NCI-H1694 treated with DMSO at 0.1 percent for 48 hours (cell line): ENCODE results near the gene MTF2.

Experiments
- DNase-seq: peaks from one replicate; lab custom pipeline; 2025; lab: John Stamatoyannopoulos, UW

Gene MTF2

DNA sequence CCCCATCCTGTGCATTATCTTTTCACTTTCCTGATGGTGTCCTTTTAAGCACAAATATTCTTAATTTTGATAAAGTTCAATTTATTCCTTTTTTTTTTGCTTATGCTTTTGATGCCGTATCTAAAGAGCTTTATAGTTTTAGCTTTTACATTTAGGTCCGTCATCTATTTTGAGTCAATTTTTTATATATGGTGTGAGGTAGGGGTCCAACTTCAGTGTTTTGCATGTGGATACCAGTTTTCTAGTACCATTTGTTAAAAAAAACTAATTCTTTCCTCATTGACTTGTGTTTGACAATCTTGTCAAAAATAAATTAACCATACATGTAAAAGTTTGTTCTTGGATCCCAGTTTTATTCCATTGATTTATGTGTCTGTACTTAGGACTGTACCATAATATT, 4.9 kb downstream of the MTF2 start:
- DNase-seq = no peak

DNA sequence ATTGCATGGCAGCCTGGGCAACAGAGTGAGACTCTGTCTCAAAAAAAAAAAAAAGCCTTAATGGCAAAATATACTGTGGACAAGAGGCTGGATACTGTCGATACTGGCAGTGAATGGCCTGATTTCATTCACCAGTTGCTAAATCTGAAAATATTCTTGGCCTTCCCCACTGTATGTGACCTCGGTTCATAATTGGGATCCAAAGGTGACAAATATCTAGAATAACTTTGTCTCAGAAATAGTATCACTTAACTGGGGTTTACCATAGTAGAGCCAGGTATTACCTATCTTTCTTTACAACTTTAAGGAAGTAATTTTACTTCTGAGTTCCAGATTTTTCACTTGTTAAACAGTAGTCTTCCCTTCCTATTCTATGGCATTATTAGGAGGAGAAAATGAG, 8.4 kb downstream of the MTF2 start:
- DNase-seq = no peak

DNA sequence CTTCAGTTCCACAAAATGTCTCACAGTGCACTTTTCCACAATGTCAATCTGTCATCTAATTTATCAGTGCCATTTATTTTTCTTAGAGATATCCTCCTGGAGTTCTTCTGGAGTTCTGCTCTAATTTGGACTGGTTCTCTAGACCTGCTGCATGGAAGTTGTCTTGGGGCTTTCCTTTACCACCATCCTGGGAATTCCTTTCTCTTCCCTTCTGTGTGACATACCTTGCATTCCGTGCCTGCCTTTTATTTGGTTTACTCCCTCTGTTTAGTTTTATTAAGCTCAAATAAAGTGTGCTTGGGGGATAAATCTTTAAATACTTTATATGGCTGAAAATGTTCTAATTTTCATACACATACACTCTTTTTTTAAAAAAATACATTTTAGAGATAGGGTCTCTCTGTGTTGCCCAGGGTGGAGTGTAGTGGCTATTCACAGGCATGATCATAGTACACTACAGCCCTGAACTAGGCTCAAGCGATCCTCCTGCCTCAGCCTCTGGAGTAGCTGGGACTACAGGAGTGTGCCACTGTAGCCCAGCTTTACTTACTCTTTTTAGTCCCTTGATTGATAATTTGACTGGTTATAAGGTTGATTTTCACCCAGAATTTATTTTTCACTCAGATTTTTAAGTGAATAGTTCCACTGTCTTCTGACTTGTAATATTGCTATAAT, 14.4 kb downstream of the MTF2 start:
- no peak for DNase-seq

DNA sequence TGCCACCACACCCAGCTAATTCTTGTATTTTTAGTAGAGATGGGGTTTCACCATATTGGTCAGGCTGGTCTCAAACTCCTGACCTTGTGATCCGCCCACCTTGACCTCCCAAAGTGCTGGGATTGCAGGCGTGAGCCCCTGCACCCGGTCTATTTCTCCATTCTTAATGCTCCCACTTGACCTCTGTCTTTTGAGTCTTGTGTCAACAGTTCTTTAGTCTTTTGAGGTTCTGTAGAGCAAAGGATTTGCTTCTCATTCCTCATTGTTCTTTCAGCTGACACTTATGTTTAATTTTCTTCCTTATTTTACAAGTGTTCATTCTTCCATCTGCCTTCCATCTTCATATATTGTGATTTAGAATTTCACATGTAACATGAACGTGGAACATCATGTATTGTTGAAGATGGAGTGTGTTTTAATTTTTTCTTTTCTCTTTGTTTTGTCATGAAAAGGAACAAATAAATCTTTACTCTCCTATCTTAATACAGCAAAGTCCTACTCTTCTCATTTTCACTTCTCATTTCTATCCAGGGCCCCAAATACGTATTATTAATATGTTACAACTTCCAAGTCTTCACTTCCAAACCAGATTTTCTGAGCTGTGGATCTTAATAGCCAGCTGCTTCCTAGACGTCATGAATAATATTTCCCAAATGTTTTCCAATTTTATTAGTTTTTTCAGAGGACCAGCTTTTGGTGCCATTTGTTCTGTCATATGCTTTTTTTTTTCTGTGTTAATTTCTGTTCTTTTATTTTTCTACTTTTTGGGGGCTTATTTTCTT, 16.9 kb downstream of the MTF2 start:
- DNase-seq = no peak

DNA sequence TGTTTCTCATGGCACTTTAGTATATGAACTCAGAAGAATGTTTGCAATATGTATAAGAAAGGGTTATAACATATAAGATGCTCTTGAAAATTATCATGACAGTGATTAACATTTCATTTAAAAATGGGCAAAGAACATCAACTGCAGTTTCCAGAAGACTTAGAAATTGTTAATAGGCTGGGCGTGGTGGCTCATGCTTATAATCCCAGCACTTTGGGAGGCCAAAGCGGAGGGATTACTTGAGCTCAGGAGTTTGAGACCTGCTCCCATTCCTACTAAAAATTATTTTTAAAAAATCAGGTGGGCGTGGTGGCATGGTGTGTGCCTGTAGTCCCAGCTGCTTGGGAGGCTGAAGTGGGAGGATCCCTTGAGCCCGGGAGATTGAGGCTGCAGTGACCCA, 23.1 kb downstream of the MTF2 start:
- DNase-seq = no peak

DNA sequence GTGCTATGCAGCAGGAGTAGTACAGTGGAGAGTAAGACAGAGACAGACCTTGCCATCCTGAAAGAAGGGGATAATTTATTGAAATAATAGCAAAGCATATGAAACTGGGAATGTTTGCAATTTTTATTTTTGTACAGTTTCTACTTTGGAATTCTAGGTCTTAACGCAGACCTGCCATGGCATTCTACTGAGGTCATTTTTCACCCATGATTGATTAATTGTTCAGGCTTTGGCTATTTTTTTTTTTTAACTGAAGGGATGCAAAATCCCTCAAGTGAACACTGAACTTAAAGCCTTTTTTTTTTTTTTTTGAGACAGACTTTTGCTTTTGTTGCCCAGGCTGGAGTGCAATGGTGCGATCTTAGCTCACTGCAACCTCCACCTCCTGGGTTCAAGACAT, 27.1 kb downstream of the MTF2 start:
- no peak for DNase-seq

DNA sequence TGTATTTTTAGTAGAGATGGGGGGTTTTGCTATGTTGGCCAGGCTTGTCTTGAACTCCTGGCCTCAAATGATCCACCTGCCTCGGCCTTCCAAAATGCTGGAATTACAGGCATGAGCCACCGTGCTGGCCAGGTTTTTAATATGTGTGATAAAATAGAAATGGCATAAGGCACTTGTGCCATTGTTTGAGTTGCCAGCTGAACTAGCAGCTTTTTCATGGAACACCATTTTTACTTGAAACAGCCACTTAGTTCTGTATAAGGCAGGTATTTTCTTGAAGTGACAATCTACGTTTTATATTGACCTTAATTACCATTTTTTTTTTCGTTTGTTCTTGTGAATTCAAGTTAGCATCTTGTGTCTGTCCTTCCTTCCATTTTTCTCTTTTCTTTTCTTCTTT, 28.3 kb downstream of the MTF2 start:
- no peak for DNase-seq

DNA sequence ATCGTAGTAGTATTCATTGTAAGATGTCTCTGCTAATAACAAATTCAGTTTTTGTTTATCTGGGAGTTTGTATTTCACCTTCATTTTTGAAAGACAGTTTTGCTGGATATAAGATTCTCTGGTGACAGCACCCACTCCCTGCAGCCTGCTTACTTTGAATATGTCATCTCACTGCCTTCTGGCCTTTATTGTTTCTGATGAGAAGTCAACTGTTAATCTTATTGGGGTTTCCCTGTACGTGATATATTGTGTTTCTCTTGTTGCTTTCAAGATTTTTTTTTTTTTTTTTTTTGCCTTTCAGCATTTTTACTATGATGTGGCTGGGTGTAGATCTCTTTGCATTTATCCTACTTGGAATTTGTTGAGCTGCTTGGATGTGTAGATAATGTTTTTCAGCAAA, 29.3 kb downstream of the MTF2 start:
- no peak for DNase-seq

DNA sequence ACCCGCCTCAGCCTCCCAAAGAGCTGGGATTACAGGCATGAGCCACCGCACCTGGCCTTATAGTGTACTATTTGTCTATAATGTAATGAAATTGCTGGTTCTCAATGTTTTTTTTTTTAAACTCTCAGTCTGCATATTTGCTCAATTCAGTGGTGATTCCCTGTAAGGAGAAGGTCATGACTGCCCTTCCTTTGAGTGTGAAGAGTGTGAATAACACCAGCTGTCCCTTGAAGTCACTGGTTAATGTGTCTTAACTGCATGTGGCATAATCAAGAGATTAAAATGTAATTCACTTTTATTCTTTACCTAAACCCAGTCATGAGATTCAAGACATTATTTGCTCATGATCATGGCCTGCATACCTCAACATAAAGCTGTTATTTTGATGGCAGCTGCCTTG, 30.5 kb downstream of the MTF2 start:
- DNase-seq = no peak

DNA sequence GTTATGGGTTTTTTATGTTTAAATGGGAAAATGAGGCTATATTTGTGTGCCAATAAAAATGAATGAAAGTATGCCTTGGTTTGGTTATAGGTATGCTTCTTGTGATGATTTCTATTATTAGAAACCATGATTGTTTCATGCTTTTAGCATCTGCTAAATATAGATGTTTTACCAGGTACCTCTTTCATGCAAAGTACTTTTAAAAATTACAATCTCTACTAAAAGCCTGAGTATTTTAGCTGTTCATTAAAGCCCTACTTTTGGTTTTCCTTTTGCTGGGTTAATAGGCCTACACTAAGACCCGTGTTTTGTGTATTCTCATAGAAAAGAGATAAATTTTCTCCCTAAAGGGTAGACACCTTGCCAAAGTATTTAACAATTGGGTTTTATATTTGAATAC, 32.0 kb downstream of the MTF2 start:
- DNase-seq = no peak

DNA sequence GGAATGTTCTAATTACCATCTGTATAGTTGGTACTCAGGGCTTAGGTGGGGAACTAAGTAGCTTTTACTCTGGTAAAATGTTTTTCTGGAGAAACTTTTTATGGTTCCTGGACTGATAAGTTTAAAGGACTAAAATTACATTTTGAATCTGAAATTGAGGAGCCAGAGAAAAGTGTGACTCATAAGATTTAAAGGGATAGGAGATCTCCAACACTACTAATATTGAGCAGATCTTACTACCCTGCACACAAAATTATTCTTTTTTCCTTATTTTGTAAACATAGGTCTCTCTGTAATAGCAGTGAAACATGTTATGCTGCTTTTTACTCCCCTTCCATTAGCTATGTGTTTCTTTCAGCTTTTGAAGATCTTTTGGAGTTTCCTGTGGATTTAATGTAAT, 32.5 kb downstream of the MTF2 start:
- DNase-seq = no peak

DNA sequence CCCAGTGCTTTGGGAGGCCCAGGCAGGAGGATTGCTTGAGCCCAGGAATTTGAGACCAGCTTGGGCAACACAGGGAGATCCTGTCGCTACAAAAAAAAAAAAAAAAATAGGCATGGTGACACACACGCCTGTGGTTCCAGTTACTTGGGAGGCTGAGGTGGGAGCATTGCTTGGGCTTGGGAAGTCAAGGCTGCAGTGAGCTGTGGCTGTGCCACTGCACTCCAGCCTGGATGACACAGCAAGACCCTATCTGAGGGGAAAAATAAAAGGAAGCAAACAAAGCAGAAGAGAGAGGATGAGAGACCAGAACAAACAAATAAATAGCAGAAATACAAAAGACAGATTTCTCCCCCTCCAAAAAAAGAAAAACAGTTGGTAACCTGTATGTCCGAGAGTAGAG, 34.0 kb downstream of the MTF2 start:
- no peak for DNase-seq

DNA sequence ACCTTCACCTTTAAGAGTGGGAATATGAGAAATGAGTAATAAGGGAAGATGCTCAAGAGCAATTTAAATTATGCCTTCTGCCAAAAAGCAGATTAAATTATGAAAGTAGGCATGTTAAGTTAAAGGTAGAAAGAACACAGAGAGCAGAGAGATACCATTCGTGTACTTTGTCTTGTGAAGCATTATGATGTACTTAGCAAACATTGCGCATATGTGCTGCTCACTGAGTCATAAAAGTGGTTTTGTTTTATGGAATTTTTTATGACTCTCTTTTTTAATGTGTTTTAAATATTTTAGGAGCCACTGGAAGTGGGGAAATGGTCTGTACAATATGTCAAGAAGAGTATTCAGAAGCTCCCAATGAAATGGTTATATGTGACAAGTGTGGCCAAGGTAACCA, 35.3 kb downstream of the MTF2 start:
- no peak for DNase-seq

DNA sequence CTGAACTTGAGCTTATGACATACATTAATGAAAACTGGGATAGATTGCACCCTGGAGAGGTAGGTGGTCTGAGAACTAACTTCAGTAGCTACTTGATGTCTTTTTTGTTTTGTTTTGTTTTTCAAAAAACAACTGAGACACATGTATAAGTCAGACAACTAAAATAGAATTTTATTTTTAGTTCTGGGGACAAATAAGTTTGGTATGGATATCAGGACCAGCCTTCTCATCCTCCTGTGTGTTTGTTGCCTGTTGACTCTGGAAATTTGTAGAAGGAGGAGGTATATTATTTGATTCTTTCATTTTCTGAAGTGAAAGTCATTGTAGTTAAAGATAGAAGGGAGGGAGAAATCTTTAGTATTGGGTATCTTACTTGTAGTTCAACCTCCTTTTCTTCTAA, 41.5 kb downstream of the MTF2 start:
- no peak for DNase-seq

DNA sequence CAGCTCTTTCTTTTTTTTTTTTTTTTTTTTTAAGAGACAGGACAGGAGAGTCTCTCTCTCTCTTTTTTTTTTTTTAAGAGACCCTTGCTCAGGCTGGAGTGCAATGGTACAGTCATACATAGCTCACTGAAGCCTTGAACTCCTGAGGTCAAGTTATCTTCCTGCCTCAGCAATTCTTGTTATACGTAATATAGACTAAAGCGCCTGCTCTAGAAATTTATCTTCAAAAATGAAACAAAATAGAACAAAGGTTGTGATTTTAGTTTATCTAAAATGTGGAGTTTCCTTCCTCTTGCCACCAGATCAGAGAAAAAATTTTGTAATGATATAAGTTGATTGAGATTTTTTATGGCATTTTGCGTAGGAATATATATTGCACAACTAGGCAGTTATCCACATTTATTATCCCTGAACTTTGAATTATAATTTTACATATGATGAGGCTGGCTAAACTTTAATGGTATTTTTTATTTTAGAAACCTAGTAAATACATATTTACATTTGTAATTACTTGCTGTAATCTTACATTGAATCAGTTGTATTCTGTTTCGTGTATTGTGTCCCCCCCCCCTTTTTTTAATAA, 44.2 kb downstream of the MTF2 start:
- no peak for DNase-seq

DNA sequence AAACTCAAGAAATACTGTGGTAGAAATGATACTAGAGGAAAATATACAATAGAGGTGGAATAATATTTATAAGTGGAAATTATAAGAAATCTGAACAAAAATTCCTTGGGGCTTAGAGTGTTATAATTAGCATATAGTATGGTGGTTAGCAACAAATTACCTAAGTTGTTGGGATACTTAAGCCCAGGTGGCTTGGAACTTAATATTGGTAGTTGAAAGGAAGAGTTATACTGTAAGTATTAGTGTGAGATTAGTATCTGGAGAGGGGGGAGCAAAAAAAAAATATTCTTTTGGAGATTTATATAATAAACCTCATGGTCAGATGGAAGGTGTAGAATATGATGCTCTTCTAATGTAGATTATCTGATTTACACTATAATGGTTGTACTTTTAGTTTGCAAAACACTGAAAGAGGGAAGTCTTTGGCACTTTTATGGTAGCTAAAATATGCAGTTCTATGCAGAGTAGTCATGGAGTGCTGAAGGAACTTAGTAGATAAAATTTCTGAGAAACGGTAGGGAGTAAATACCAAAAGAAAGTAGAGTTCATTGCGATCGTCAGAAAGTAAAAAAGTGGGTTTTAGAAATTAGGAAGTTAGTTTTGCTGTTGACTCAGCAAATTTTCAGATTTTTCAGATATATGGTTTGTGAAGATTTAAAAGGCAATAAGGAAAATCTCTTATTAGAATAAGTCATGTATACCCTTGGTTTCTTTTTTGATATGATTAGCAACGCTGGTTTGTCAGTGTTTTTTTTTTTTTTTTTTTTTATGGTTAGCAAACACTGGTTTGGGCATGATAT, 45.7 kb downstream of the MTF2 start:
- DNase-seq = no peak

DNA sequence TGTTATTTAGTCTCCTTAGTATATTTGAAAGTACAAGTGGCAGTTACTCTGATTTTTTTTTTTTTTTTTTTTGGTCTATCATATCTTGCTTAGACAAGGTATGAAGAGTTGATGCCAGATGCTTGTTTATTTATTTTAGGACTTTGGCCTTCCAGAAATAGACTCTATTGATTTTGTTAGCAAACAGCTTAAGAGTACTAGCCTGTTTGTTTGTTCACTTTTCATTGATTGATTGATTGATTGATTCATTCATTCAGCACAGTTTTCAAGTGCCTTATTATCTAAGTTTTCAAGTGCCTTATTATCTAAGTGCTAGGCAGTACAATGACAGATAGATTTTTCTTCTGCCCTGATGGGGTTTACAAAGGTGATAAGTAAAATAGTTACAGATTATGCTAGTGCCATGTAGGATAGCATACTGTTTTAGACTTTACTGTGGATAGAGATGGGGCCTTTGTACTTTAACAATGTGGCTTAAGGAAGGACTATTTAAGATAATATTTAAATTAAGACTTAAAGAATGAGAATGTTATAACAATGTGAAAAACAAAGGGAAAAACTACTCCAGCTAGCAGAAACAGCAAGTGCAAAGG, 50.5 kb downstream of the MTF2 start:
- no peak for DNase-seq

DNA sequence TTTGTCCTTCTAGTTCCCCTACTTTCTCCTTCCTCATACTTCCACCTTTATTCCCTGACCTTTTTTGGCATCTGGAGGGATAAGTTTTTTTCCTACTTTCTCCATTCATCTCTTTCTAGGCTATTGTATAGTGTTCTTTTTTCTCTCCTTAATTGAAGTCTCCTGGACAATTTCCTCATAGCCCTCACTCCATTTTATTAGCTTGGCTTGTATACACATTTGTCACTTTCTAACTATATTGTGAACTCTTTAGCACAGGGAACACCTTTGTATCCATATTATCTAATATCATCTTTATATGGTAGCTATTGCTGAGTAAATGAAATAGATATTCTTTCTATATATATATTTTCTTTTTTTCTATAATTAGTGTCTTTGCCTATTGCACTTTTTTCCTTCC, 53.6 kb downstream of the MTF2 start:
- DNase-seq = no peak

DNA sequence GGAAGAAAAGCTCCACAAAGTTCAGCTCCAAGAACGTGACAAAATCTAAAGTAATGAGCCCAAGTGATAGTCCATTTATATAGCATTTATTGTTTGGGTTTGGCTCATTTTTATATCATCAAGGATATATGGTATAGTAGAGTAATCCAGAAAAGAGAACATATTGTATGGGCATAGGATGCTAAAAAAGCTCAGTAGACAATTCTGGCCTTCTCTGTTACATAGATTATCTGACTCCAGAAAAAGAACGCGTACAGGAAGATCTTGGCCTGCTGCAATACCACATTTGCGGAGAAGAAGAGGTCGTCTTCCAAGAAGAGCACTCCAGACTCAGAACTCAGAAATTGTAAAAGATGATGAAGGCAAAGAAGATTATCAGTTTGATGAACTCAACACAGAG, 57.4 kb downstream of the MTF2 start:
- DNase-seq = no peak

DNA sequence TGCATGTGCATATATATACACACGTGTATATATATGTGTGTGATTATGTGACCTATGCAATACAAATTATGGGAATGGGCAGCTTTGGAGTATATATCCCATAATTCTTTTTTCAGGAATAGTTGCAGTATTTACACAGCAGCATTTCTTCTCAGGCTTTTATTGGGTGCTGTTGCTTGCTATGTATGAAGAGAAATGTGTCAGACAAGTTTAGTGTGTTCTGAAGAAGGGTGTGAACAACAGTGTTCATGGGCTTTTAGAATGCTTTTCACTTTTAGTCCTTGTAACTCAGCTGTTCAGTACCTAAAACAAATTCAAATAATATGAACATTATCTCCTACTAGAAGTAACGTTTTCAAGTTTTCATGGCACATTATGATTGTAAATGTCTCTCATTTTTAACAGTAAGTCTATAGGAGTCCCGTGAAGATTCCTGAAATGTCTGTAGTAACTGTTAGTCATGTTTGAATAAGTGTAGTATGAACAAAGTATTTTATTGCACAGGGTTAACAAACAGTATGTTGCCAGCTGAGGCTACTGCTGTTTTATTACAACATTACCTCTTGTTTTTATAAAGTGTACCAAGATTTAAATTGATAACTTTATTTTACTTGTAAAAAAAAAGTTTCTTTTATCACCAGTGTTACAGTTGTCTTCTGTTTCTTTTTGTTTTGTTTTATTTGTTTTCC, 58.7 kb downstream of the MTF2 start:
- DNase-seq = no peak

DNA sequence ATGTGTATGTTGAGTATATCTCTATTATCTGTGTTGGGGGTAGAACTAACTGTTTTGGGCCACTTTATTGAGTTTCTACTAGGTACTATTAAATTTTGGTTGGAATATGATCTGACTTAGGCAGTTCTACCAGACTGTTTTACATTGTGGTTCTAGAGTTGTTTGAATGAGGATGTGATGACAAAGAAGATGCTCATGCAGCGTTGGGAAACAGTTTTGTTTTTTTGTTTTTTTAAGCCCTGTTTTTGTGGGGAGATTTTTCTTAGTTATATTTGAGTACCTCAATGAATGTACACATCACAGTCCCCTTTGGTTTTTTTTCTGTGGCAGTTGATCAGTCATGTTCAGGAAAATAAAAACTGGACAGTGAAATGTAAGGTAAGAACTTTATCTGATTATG, 61.0 kb downstream of the MTF2 start:
- DNase-seq = no peak

DNA sequence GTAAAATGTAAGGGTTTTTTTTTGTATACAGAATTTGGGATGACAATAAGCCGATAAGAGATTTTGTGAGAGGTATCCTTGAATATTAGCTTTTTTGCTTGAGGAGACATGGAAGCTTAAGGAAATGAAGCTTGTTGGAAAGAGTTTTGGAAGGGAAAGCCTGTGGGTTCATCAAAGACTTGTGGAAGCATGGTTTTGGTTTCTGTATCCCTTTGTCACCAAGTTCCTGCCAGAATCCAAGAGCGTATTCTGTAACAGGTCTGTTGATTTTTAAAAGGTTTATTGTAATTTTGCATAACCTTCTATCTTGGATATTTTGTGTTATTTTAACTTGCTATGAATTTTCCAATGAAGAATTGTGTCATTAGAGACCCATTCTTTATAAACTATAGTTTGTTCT, 63.1 kb downstream of the MTF2 start:
- DNase-seq = no peak
